GM19023 (cell line): ENCODE data around the gene PREX1.
"Not testable (repeated sequence)": the region's sequence is repeated elsewhere in the genome, so short reads cannot be mapped to it uniquely, and the experiment has no call there.

Experiments
- ATAC-seq: cut with Tn5 transposase; IDR thresholded peaks from one replicate; pipeline ENCODE4 v1.9.1; 2021; ENCODE audit warnings: mild to moderate bottlenecking, moderate library complexity; ENCODE audit not compliant: unreplicated experiment

The PREX1 gene

GRCh38 chr20:48776306-48776705 is 51.5 kb downstream of the PREX1 start:
- ATAC-seq, result no peak

- not testable (repeated sequence) for ATAC-seq
Observed at GRCh38 chr20:48775545-48775944, 52.3 kb downstream of the PREX1 start.

- ATAC-seq, result no peak
Observed at GRCh38 chr20:48774696-48775095, 53.1 kb downstream of the PREX1 start.

GRCh38 chr20:48773837-48774418 is 53.9 kb downstream of the PREX1 start:
- ATAC-seq, result no peak

GRCh38 chr20:48772183-48772976 is 55.4 kb downstream of the PREX1 start:
- no peak for ATAC-seq

GRCh38 chr20:48771542-48771941 is 56.3 kb downstream of the PREX1 start:
- no peak for ATAC-seq

- no peak for ATAC-seq
Observed at GRCh38 chr20:48770700-48771442, 56.9 kb downstream of the PREX1 start.

GRCh38 chr20:48769069-48769983 is 58.5 kb downstream of the PREX1 start:
- no peak for ATAC-seq

GRCh38 chr20:48766961-48767960 is 60.5 kb downstream of the PREX1 start:
- ATAC-seq, result no peak

- no peak for ATAC-seq
Observed at GRCh38 chr20:48766205-48766604, 61.6 kb downstream of the PREX1 start.

GRCh38 chr20:48765359-48765758 is 62.4 kb downstream of the PREX1 start:
- no peak for ATAC-seq

GRCh38 chr20:48763216-48763914 is 64.4 kb downstream of the PREX1 start:
- ATAC-seq, result no peak

GRCh38 chr20:48761874-48762273 is 65.9 kb downstream of the PREX1 start:
- no peak for ATAC-seq

- ATAC-seq, result no peak
Observed at GRCh38 chr20:48761023-48761785, 66.6 kb downstream of the PREX1 start.

GRCh38 chr20:48760403-48760983 is 67.3 kb downstream of the PREX1 start:
- no peak for ATAC-seq

GRCh38 chr20:48759631-48760245 is 68.1 kb downstream of the PREX1 start:
- no peak for ATAC-seq

GRCh38 chr20:48758206-48758820 is 69.5 kb downstream of the PREX1 start:
- no peak for ATAC-seq
